Measurements from ENCODE around the gene RNF8. TPM values are rescaled to one million over a fixed set of nuclear protein-coding genes. Genes with fewer than 3 reads are reported as not detected.
A peak's percentile ranks its signal among the peaks of the same experiment; 100 is the strongest.

Gene RNF8
- total and polyA plus RNA-seq, 9 of the 15 experiments (the other 6 are each of a cell fraction or from before 2014, with no cell fraction given): 10.6 to 47.0 (median 37.5) TPM

DNA sequence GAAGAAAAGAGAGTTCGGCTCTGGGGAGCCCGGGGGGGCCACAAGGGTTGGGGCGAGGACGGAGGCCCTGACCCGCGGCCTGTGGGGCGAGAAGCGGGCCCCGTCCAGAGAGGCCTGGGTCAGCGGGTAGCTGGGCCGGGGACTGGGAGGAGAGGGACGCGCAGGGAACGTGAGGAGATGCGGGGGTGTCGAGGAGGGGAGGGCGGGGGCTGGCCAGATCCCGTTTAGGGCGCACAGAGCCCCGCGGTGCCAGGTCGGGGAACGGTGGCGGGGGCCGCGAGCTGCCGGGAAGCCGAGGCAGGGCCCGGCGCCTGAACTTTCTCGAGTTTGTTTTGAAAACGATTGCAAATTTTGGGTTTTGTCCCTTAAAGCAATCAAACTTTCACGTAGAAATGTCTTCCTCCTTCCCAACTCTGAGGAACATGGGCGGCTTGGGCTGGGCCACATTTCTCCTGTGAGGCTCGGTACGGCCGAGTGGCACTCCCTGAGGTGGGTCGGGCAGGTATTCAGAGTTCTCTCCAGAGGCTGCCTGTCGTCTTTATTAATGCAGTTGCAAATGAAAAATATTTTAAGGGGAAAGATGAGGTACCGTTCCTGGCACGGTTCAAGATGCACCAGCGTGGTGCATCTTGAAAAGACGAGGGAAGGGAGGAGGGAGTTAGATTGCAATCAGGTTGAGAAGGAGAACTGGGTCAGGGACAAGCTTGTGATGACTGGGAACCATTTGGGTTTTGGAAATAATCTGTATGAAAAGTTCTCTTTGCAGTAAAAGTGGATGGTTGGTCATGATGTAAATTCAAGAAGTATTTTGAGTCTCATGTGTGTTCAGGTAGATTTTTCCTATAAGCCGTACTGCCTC, 972 bp downstream of the RNF8 start (continued):
- TF ChIP-seq BRD9 (IDR thresholded peaks at IDR 0.05; ENCODE audit: low read depth, partially characterized antibody) (no peak), ARNT (IDR thresholded peaks at IDR 0.05) (no peak), KHSRP (IDR thresholded peaks at IDR 0.05) (no peak), HOXB6 (CRISPR knock-in tag; IDR thresholded peaks at IDR 0.05; ENCODE audit: borderline replicate concordance) (no peak), ASH1L (IDR thresholded peaks at IDR 0.05; ENCODE audit: borderline replicate concordance, low read depth, partially characterized antibody) (no peak), NFYB (IDR thresholded peaks at IDR 0.05; ENCODE audit: extremely low read depth, insufficient read length) (no peak), SPI1 (IDR thresholded peaks at IDR 0.05; ENCODE audit: borderline replicate concordance, low read depth, low read length) (no peak), PCBP1 (IDR thresholded peaks at IDR 0.05; ENCODE audit: low read depth, low read length, poor library complexity, severe bottlenecking) (peak; percentile 66), CEBPG (CRISPR knock-in tag; IDR thresholded peaks at IDR 0.05) (no peak), CEBPG (tag; conservative IDR thresholded peaks at IDR 0.05 in 1 of 2, IDR thresholded peaks at IDR 0.05 in 1 of 2) (no peak), ZBED1 (IDR thresholded peaks at IDR 0.05) (no peak), NR2C2 (CRISPR knock-in tag; IDR thresholded peaks at IDR 0.05) (no peak), NR2C2 (tag; IDR thresholded peaks at IDR 0.05) (no peak), MEIS2 (IDR thresholded peaks at IDR 0.05; ENCODE audit: partially characterized antibody) (no peak), SNIP1 (IDR thresholded peaks at IDR 0.05; ENCODE audit: low read depth) (no peak), ZNF75A (CRISPR knock-in tag; IDR thresholded peaks at IDR 0.05) (no peak), FOS (IDR thresholded peaks at IDR 0.05; ENCODE audit: extremely low read depth, insufficient read length) (no peak), HMG20A (CRISPR knock-in tag; conservative IDR thresholded peaks at IDR 0.05) (no peak), SIRT6 (IDR thresholded peaks at IDR 0.05; ENCODE audit: low read depth, low read length) (no peak), CBFA2T3 (IDR thresholded peaks at IDR 0.05) (no peak), ZNF175 (CRISPR knock-in tag; IDR thresholded peaks at IDR 0.05; ENCODE audit: low read depth) (no peak), BMI1 (IDR thresholded peaks at IDR 0.05; ENCODE audit: low read length) (no peak)
- TF ChIP-seq, protein P1, sequence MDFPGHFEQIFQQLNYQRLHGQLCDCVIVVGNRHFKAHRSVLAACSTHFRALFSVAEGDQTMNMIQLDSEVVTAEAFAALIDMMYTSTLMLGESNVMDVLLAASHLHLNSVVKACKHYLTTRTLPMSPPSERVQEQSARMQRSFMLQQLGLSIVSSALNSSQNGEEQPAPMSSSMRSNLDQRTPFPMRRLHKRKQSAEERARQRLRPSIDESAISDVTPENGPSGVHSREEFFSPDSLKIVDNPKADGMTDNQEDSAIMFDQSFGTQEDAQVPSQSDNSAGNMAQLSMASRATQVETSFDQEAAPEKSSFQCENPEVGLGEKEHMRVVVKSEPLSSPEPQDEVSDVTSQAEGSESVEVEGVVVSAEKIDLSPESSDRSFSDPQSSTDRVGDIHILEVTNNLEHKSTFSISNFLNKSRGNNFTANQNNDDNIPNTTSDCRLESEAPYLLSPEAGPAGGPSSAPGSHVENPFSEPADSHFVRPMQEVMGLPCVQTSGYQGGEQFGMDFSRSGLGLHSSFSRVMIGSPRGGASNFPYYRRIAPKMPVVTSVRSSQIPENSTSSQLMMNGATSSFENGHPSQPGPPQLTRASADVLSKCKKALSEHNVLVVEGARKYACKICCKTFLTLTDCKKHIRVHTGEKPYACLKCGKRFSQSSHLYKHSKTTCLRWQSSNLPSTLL (IDR thresholded peaks at IDR 0.05): no peak
- TF ChIP-seq, protein P2, sequence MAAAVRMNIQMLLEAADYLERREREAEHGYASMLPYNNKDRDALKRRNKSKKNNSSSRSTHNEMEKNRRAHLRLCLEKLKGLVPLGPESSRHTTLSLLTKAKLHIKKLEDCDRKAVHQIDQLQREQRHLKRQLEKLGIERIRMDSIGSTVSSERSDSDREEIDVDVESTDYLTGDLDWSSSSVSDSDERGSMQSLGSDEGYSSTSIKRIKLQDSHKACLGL (CRISPR knock-in tag; IDR thresholded peaks at IDR 0.05; ENCODE audit: borderline replicate concordance, poor library complexity, severe bottlenecking): no peak
- TF ChIP-seq, protein P3, sequence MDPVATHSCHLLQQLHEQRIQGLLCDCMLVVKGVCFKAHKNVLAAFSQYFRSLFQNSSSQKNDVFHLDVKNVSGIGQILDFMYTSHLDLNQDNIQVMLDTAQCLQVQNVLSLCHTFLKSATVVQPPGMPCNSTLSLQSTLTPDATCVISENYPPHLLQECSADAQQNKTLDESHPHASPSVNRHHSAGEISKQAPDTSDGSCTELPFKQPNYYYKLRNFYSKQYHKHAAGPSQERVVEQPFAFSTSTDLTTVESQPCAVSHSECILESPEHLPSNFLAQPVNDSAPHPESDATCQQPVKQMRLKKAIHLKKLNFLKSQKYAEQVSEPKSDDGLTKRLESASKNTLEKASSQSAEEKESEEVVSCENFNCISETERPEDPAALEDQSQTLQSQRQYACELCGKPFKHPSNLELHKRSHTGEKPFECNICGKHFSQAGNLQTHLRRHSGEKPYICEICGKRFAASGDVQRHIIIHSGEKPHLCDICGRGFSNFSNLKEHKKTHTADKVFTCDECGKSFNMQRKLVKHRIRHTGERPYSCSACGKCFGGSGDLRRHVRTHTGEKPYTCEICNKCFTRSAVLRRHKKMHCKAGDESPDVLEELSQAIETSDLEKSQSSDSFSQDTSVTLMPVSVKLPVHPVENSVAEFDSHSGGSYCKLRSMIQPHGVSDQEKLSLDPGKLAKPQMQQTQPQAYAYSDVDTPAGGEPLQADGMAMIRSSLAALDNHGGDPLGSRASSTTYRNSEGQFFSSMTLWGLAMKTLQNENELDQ (CRISPR knock-in tag; IDR thresholded peaks at IDR 0.05; ENCODE audit: borderline replicate concordance): no peak
